Hematopoietic multipotent progenitor cell treated with erythropoietin and hydrocortisone succinate and interleukin-3 and kit ligand, for 15 days (in vitro differentiated cells): ENCODE measurements around the gene TANC1.

Experiments
- DNase-seq: peaks from one replicate; pipeline ENCODE4 v3.0.0-alpha.2; 2015; ENCODE audit warnings: low spot score

TANC1 gene

GRCh38 chr2:159267921-159268320 is 299.5 kb downstream of the TANC1 start:
- DNase-seq, result no peak

GRCh38 chr2:159270744-159271379 is 302.4 kb downstream of the TANC1 start:
- DNase-seq, result no peak

- DNase-seq, result no peak
Observed at GRCh38 chr2:159272156-159272555, 303.7 kb downstream of the TANC1 start.

- no peak for DNase-seq
Observed at GRCh38 chr2:159275111-159275510, 306.7 kb downstream of the TANC1 start.

GRCh38 chr2:159279700-159280099 is 311.3 kb downstream of the TANC1 start:
- DNase-seq, result no peak

GRCh38 chr2:159281002-159281401 is 312.6 kb downstream of the TANC1 start:
- DNase-seq, result no peak
